ENCODE data around the gene PCK2. TPM values are rescaled to one million over a fixed set of nuclear protein-coding genes. Genes with fewer than 3 reads are reported as not detected.
A peak's percentile ranks its signal among the peaks of the same experiment; 100 is the strongest.

PCK2 gene
- total RNA-seq, 1 donor from 2014 or later: 18.7 TPM

- Histone ChIP-seq H3K27me3 (no peaks in the 10 kb centered on the region), H3K27ac (no peak overlapping the region), H3K4me1 (no peaks in the 10 kb centered on the region), H3K36me3 (no peaks in the 10 kb centered on the region), H3K9me3 (no peaks in the 10 kb centered on the region), H3K4me3 (no peak overlapping the region)
- intact Hi-C loops (cut with DNase I): loop anchor here (5.0 kb wide), 1 partner anchor 44 kb away; no protein-coding TSS in a partner anchor
- DNase-seq (ENCODE audit: extremely low spot score in 2 of 2): no peak
- TF ChIP-seq POLR2AphosphoS5 (IDR thresholded peaks at IDR 0.05; ENCODE audit: insufficient read depth in 1 of 2, low read depth in 1 of 2): peak in 1 of 2 donors; percentile 69
- no peak for TF ChIP-seq POLR2A (IDR thresholded peaks at IDR 0.05)
- peak; percentile 84 to 92 (median 85) for TF ChIP-seq CTCF (IDR thresholded peaks at IDR 0.05)
Measured at GRCh38 chr14:24058260-24058950, 35.7 kb upstream of the PCK2 start.

- intact Hi-C loops (cut with DNase I): loop anchor here (5.0 kb wide), 1 partner anchor 43 kb away; no protein-coding TSS in a partner anchor
- TF ChIP-seq POLR2AphosphoS5 (IDR thresholded peaks at IDR 0.05; ENCODE audit: insufficient read depth in 1 of 2, low read depth in 1 of 2): no peak
- no peak for TF ChIP-seq POLR2A (IDR thresholded peaks at IDR 0.05)
- TF ChIP-seq CTCF (IDR thresholded peaks at IDR 0.05): no peak
- H3K4me1 ChIP-seq: no peaks in the 10 kb centered on the region
- no peak for DNase-seq (ENCODE audit: extremely low spot score in 2 of 2)
- no peaks in the 10 kb centered on the region for H3K36me3 ChIP-seq
- H3K27me3 ChIP-seq: no peaks in the 10 kb centered on the region
- H3K4me3 ChIP-seq: no peak overlapping the region
- no peak overlapping the region for H3K27ac ChIP-seq
- H3K9me3 ChIP-seq: no peaks in the 10 kb centered on the region
Measured at GRCh38 chr14:24058951-24059475, 35.1 kb upstream of the PCK2 start.

- H3K36me3 ChIP-seq: no peaks in the 10 kb centered on the region
- TF ChIP-seq CTCF (IDR thresholded peaks at IDR 0.05): no peak
- no peak for TF ChIP-seq POLR2A (IDR thresholded peaks at IDR 0.05)
- TF ChIP-seq POLR2AphosphoS5 (IDR thresholded peaks at IDR 0.05; ENCODE audit: insufficient read depth in 1 of 2, low read depth in 1 of 2): no peak
- no peaks in the 10 kb centered on the region for H3K4me1 ChIP-seq
- H3K4me3 ChIP-seq: no peak overlapping the region
- intact Hi-C loops (cut with DNase I): loop anchor here (5.0 kb wide), 1 partner anchor 42 kb away; no protein-coding TSS in a partner anchor
- no peak for DNase-seq (ENCODE audit: extremely low spot score in 2 of 2)
- H3K27ac ChIP-seq: no peak overlapping the region
- H3K9me3 ChIP-seq: no peaks in the 10 kb centered on the region
- H3K27me3 ChIP-seq: no peaks in the 10 kb centered on the region
Measured at GRCh38 chr14:24059841-24060388, 34.2 kb upstream of the PCK2 start.

- Histone ChIP-seq H3K27me3 (no peaks in the 10 kb centered on the region), H3K4me3 (no peak overlapping the region), H3K4me1 (no peaks in the 10 kb centered on the region), H3K9me3 (no peaks in the 10 kb centered on the region), H3K27ac (no peak overlapping the region), H3K36me3 (no peaks in the 10 kb centered on the region)
- intact Hi-C loops (cut with DNase I): no loop called here
- no peak for DNase-seq (ENCODE audit: extremely low spot score in 2 of 2)
- TF ChIP-seq POLR2A (IDR thresholded peaks at IDR 0.05) (no peak), CTCF (IDR thresholded peaks at IDR 0.05) (no peak), POLR2AphosphoS5 (IDR thresholded peaks at IDR 0.05; ENCODE audit: insufficient read depth in 1 of 2, low read depth in 1 of 2) (no peak)
Measured at GRCh38 chr14:24060443-24060842, 33.7 kb upstream of the PCK2 start.

Data from vagina (tissue), 2 donors.